Brain microvascular endothelial cell (primary cell): ENCODE data around the gene FERMT2.

Source experiments
- DNase-seq: peaks from one replicate; pipeline ENCODE4 v3.0.0-alpha.2; 2020
- H3K27ac ChIP-seq: fragments of 250-450 bp; sonication (Bioruptor Pico); 2 replicates; pipeline ENCODE4 v1.5.1; 2020; ENCODE audit warnings: mild to moderate bottlenecking, moderate library complexity
- H3K27me3 ChIP-seq: fragments of 250-450 bp; sonication (Bioruptor Pico); replicated peaks from 2 replicates; pipeline ENCODE4 v1.5.1; 2020; ENCODE audit warnings: mild to moderate bottlenecking
- H3K36me3 ChIP-seq: fragments of 250-450 bp; sonication (Bioruptor Pico); replicated peaks from 2 replicates; pipeline ENCODE4 v1.5.1; 2020; ENCODE audit warnings: mild to moderate bottlenecking
- H3K4me3 ChIP-seq: 2 replicates; pipeline ENCODE4 v1.5.1; 2011; ENCODE audit warnings: low read depth, mild to moderate bottlenecking, control low read depth, low read length, moderate library complexity
- CTCF ChIP-seq: IDR thresholded peaks from 2 replicates; pipeline ENCODE4 v1.5.1; 2011; ENCODE audit warnings: low read depth, mild to moderate bottlenecking, moderate library complexity, low read length, control low read depth, inconsistent platforms; ENCODE audit errors: missing control alignments
- in situ Hi-C: cut with HindIII; loops from 2 replicates; pipeline ENCODE4 v1.10.0; 2017; ENCODE audit warnings: low sequenced_read_pairs, low pct_ligation_motif_present

FERMT2 gene

GRCh38 chr14:52860910-52861309, 89.9 kb downstream of the FERMT2 start:
- Histone ChIP-seq H3K27ac (no peak overlapping the region), H3K4me3 (no peak overlapping the region), H3K27me3 (no peaks in the 10 kb centered on the region), H3K36me3 (peaks cover 59% of the 10 kb centered on the region)
- no peak for TF ChIP-seq CTCF
- DNase-seq = no peak
- in situ Hi-C loops = no loop called here

DNA sequence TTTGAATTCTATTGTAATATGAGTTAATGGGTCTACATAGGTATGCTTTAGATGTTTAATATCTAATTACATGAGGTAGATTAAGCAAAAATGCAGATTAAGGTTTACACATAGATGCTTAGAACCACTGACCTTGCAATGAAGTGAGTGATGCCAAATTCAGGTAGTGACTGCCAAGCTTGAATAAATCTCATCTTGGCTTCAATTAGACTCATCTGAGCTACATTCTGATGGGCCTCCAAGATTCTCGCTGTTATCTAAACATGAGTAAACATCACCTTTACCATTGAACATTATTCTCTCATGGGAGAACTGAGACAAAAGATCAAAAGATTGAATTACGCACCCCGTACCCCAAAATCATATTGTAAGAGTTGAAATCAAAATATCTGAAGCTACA, 90.6 kb downstream of the FERMT2 start:
- in situ Hi-C loops = no loop called here
- no peak for DNase-seq

GRCh38 chr14:52856139-52856538, 94.7 kb downstream of the FERMT2 start:
- no peak for TF ChIP-seq CTCF
- no peak for DNase-seq
- H3K27ac ChIP-seq = no peak overlapping the region
- no peak overlapping the region for H3K4me3 ChIP-seq
- H3K27me3 ChIP-seq = no peaks in the 10 kb centered on the region
- in situ Hi-C loops = no loop called here
- H3K36me3 ChIP-seq = peaks cover 34% of the 10 kb centered on the region

More for the DNA sequence above, 90.6 kb downstream of the FERMT2 start:
- H3K27me3 ChIP-seq = no peaks in the 10 kb centered on the region
- peaks cover 56% of the 10 kb centered on the region for H3K36me3 ChIP-seq
- H3K4me3 ChIP-seq = no peak overlapping the region
- H3K27ac ChIP-seq = no peak overlapping the region
- TF ChIP-seq CTCF = no peak

DNA sequence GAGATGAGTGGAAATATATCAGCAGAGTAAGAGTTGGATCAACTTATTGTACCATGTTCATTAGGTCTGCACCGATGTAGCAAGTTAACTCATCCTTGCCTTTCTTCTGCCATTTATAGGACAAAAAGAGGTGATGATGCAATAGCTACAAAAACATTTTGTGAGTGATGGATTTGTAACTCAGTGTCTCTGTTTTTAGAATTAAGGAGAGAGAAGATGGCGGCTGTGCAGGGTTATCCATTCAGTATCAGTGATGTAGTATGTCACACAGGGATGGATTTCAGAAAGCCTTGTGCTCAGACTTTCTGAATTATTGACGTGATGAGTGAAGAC, 97.4 kb downstream of the FERMT2 start:
- peaks cover 20% of the 10 kb centered on the region for H3K36me3 ChIP-seq
- in situ Hi-C loops = no loop called here
- no peaks in the 10 kb centered on the region for H3K27me3 ChIP-seq
- H3K4me3 ChIP-seq = no peak overlapping the region
- no peak for TF ChIP-seq CTCF
- H3K27ac ChIP-seq = no peak overlapping the region
- no peak for DNase-seq

GRCh38 chr14:52852810-52853521, 97.9 kb downstream of the FERMT2 start:
- no peak overlapping the region for H3K4me3 ChIP-seq
- in situ Hi-C loops = no loop called here

More at GRCh38 chr14:52852810-52853521, 97.9 kb downstream of the FERMT2 start:
- Histone ChIP-seq H3K36me3 (peaks cover 15% of the 10 kb centered on the region), H3K27me3 (no peaks in the 10 kb centered on the region), H3K27ac (no peak overlapping the region)
- TF ChIP-seq CTCF = no peak
- DNase-seq = no peak
